DOHH2 (cell line): ENCODE results near the gene SLC6A9.

ENCODE experiments used
- CTCF ChIP-seq: fragments of 200-600 bp; sonication (generic); IDR thresholded peaks from one replicate; pipeline ENCODE4 v1.5.1; 2014; ENCODE audit warnings: antibody characterized with exemption, mild to moderate bottlenecking, low read depth, low read length; ENCODE audit not compliant: poor library complexity, severe bottlenecking
- EZH2phosphoT487 ChIP-seq: fragments of 200-600 bp; sonication (generic); IDR thresholded peaks from 2 replicates; pipeline ENCODE4 v1.6.1; 2017; ENCODE audit warnings: borderline replicate concordance, mild to moderate bottlenecking, antibody characterized with exemption, low read length, moderate library complexity, mixed read lengths

DNA sequence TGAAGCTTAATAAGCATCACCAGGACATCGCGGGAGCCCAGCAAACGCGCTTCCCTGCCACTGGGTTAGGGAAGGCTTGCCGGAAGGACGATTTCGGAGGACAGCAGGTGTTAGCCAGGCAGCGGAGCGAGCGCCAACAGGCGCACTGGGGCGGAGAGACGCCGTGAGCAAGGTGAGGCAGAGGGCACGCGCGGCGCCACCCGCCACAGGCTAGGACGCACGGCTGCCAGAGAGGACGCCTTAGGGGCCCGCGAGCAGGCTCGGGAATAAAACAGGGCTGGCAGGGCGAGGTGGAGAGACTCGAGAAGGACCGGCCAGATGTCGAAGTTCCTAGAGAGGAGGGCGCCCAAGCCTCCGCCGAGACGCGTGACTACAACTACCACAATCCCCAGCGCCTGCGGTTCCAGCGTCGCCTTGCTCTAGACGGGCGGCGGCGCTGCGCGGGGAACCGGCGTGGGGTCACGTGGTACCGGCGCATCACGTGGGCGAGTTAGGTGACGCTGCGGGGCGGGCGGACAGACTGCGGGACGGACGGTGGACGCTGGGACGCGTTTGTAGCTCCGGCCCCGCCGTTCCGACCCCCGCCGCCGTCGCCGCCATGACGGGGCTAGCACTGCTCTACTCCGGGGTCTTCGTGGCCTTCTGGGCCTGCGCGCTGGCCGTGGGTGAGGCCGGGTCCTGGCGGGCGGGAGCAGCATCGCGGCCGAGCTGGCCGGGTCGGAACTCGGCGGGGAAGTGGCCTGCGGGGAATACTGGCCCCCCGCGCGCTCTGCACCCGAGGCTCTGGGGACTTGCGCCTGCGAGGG lies 56.6 kb downstream of the SLC6A9 start, which contains the start of gene ATP6V0B:
- peak; percentile 5 for TF ChIP-seq CTCF
- TF ChIP-seq EZH2phosphoT487: no peak
